Activated T-helper 2 cell treated with anti-CD3 and anti-CD28 coated beads, Interferon-gamma antibody, Interleukin-2, Interleukin-4, amounts not matched to agents 10 μg/mL and 5 μg/mL and 100 μg/mL, durations not matched to agents 14 hours and 24 hours and 36 hours (primary cell): Measurements from ENCODE around the gene TIAM2. TPM values are rescaled to one million over a fixed set of nuclear protein-coding genes. Genes with fewer than 3 reads are reported as not detected.

Experiments
- DNase-seq: peaks from one replicate; pipeline ENCODE4 v3.0.0; 2021; ENCODE audit warnings: low spot score
- H3K27ac Mint-ChIP-seq: one replicate; pipeline ENCODE4 v1.8.0; 2021; ENCODE audit warnings: mixed read lengths
- H3K27me3 Mint-ChIP-seq: one replicate; pipeline ENCODE4 v1.8.0; 2021; ENCODE audit warnings: low read depth, mixed read lengths
- H3K36me3 Mint-ChIP-seq: one replicate; pipeline ENCODE4 v1.8.0; 2021; ENCODE audit warnings: low read depth, mixed read lengths
- H3K4me1 Mint-ChIP-seq: one replicate; pipeline ENCODE4 v1.8.0; 2021; ENCODE audit warnings: low read depth, mixed read lengths
- H3K4me3 Mint-ChIP-seq: one replicate; pipeline ENCODE4 v1.8.0; 2021; ENCODE audit warnings: low read depth, mild to moderate bottlenecking, moderate library complexity, mixed read lengths
- H3K9me3 Mint-ChIP-seq: one replicate; pipeline ENCODE4 v1.8.0; 2021; ENCODE audit warnings: mixed read lengths
- intact Hi-C: fragments of 100-400 bp; cut with micrococcal nuclease; formaldehyde crosslinking; loops from one replicate; pipeline ENCODE4 v1.15.1; 2023
- total RNA-seq: library from RNA; stranded (reverse); gene quantifications from 2 replicates; pipeline ENCODE4 v1.2.3, GENCODE V29; 2022

The TIAM2 gene
- total RNA-seq, 1 donor from 2014 or later = 46.0 TPM

- H3K27me3 Mint-ChIP-seq = no peaks in the 10 kb centered on the region
- no peak for DNase-seq
- peaks cover 52% of the 10 kb centered on the region for H3K36me3 Mint-ChIP-seq
- H3K4me3 Mint-ChIP-seq = no peak overlapping the region
- intact Hi-C loops = no loop called here
- no peak overlapping the region for H3K27ac Mint-ChIP-seq
- H3K4me1 Mint-ChIP-seq = peaks cover 21% of the 10 kb centered on the region
- H3K9me3 Mint-ChIP-seq = no peaks in the 10 kb centered on the region
Observed at GRCh38 chr6:155256122-155256795, 261.1 kb downstream of the TIAM2 start.

- H3K36me3 Mint-ChIP-seq = peaks cover 44% of the 10 kb centered on the region
- peaks cover 31% of the 10 kb centered on the region for H3K4me1 Mint-ChIP-seq
- no peaks in the 10 kb centered on the region for H3K27me3 Mint-ChIP-seq
- DNase-seq = no peak
- H3K9me3 Mint-ChIP-seq = no peaks in the 10 kb centered on the region
- intact Hi-C loops = no loop called here
- H3K27ac Mint-ChIP-seq = no peak overlapping the region
- no peak overlapping the region for H3K4me3 Mint-ChIP-seq
Observed at GRCh38 chr6:155257796-155258195, 262.7 kb downstream of the TIAM2 start.

- H3K27ac Mint-ChIP-seq = no peak overlapping the region
- H3K9me3 Mint-ChIP-seq = no peaks in the 10 kb centered on the region
- peaks cover 32% of the 10 kb centered on the region for H3K36me3 Mint-ChIP-seq
- DNase-seq = no peak
- no peak overlapping the region for H3K4me3 Mint-ChIP-seq
- intact Hi-C loops = no loop called here
- no peaks in the 10 kb centered on the region for H3K27me3 Mint-ChIP-seq
- H3K4me1 Mint-ChIP-seq = peaks cover 25% of the 10 kb centered on the region
Observed at GRCh38 chr6:155259204-155259603, 264.1 kb downstream of the TIAM2 start.

- Mint-ChIP-seq H3K9me3 (no peaks in the 10 kb centered on the region), H3K4me1 (peaks cover 24% of the 10 kb centered on the region), H3K4me3 (no peak overlapping the region), H3K27me3 (no peaks in the 10 kb centered on the region), H3K27ac (no peak overlapping the region), H3K36me3 (peaks cover 29% of the 10 kb centered on the region)
- intact Hi-C loops = no loop called here
- no peak for DNase-seq
Observed at GRCh38 chr6:155259897-155260296, 264.8 kb downstream of the TIAM2 start.

GRCh38 chr6:155260686-155261085 is 265.6 kb downstream of the TIAM2 start:
- no peak overlapping the region for H3K4me3 Mint-ChIP-seq
- peaks cover 24% of the 10 kb centered on the region for H3K4me1 Mint-ChIP-seq
- DNase-seq = no peak
- H3K36me3 Mint-ChIP-seq = peaks cover 30% of the 10 kb centered on the region
- peak overlapping the region; percentile 50 for H3K27ac Mint-ChIP-seq
- no peaks in the 10 kb centered on the region for H3K9me3 Mint-ChIP-seq
- intact Hi-C loops = no loop called here
- no peaks in the 10 kb centered on the region for H3K27me3 Mint-ChIP-seq

GRCh38 chr6:155261111-155261900 is 266.2 kb downstream of the TIAM2 start:
- Mint-ChIP-seq H3K27ac (peak overlapping the region; percentile 11), H3K9me3 (no peaks in the 10 kb centered on the region), H3K27me3 (no peaks in the 10 kb centered on the region), H3K4me1 (peaks cover 24% of the 10 kb centered on the region), H3K4me3 (no peak overlapping the region), H3K36me3 (peaks cover 28% of the 10 kb centered on the region)
- intact Hi-C loops = no loop called here
- no peak for DNase-seq

- intact Hi-C loops = no loop called here
- no peak for DNase-seq
- H3K36me3 Mint-ChIP-seq = peaks cover 27% of the 10 kb centered on the region
- H3K27me3 Mint-ChIP-seq = no peaks in the 10 kb centered on the region
- H3K27ac Mint-ChIP-seq = peak overlapping the region; percentile 10
- peaks cover 24% of the 10 kb centered on the region for H3K4me1 Mint-ChIP-seq
- no peaks in the 10 kb centered on the region for H3K9me3 Mint-ChIP-seq
- H3K4me3 Mint-ChIP-seq = no peak overlapping the region
Observed at GRCh38 chr6:155262655-155263054, 267.5 kb downstream of the TIAM2 start.

GRCh38 chr6:155263373-155264063 is 268.4 kb downstream of the TIAM2 start, which contains the start of gene CLDN20:
CLDN20 (plus strand) TSS chr6:155264013; CDS start chr6:155275720, 11,707 bp downstream.
- intact Hi-C loops = no loop called here
- no peaks in the 10 kb centered on the region for H3K9me3 Mint-ChIP-seq
- H3K27me3 Mint-ChIP-seq = no peaks in the 10 kb centered on the region
- no peak within 1 kb of the TSS for H3K27ac Mint-ChIP-seq
- peaks cover 28% of the 10 kb centered on the region for H3K4me1 Mint-ChIP-seq
- peaks cover 28% of the 10 kb centered on the region for H3K36me3 Mint-ChIP-seq
- no peak within 1 kb of the TSS for H3K4me3 Mint-ChIP-seq
- no peak for DNase-seq

GRCh38 chr6:155264693-155265320 is 269.7 kb downstream of the TIAM2 start:
- no peak overlapping the region for H3K4me3 Mint-ChIP-seq
- no peaks in the 10 kb centered on the region for H3K9me3 Mint-ChIP-seq
- H3K27me3 Mint-ChIP-seq = no peaks in the 10 kb centered on the region
- H3K4me1 Mint-ChIP-seq = peaks cover 28% of the 10 kb centered on the region
- DNase-seq = no peak
- no peak overlapping the region for H3K27ac Mint-ChIP-seq
- H3K36me3 Mint-ChIP-seq = peaks cover 28% of the 10 kb centered on the region
- intact Hi-C loops = loop anchor here (5.0 kb wide), 1 partner anchor 88 kb away; no protein-coding TSS in a partner anchor

GRCh38 chr6:155265843-155266535 is 270.9 kb downstream of the TIAM2 start:
- Mint-ChIP-seq H3K9me3 (no peaks in the 10 kb centered on the region), H3K4me1 (peaks cover 19% of the 10 kb centered on the region), H3K4me3 (no peak overlapping the region), H3K27ac (no peak overlapping the region), H3K27me3 (no peaks in the 10 kb centered on the region), H3K36me3 (peaks cover 24% of the 10 kb centered on the region)
- no peak for DNase-seq
- intact Hi-C loops = loop anchor here (5.0 kb wide), 1 partner anchor 89 kb away; no protein-coding TSS in a partner anchor

- intact Hi-C loops = loop anchor here (5.0 kb wide), 1 partner anchor 90 kb away; no protein-coding TSS in a partner anchor
- Mint-ChIP-seq H3K27me3 (no peaks in the 10 kb centered on the region), H3K27ac (no peak overlapping the region), H3K4me3 (no peak overlapping the region), H3K4me1 (peaks cover 9% of the 10 kb centered on the region), H3K36me3 (peaks cover 25% of the 10 kb centered on the region), H3K9me3 (no peaks in the 10 kb centered on the region)
- DNase-seq = no peak
Observed at GRCh38 chr6:155267411-155267810, 272.3 kb downstream of the TIAM2 start.
